GF-D8 (cell line): ENCODE data around the gene MYO1D.
"Not testable (repeated sequence)": the region's sequence is repeated elsewhere in the genome, so short reads cannot be mapped to it uniquely, and the experiment has no call there.

Experiments
- DNase-seq: peaks from one replicate; lab custom pipeline; 2025; lab: John Stamatoyannopoulos, UW

Gene MYO1D

GRCh38 chr17:32855620-32856019, 21.3 kb downstream of the MYO1D start:
- DNase-seq: no peak

GRCh38 chr17:32854832-32855389, 22.0 kb downstream of the MYO1D start:
- DNase-seq: no peak

- DNase-seq: no peak
These were observed 22.7 kb downstream of the MYO1D start for GRCh38 chr17:32854207-32854606.

DNA sequence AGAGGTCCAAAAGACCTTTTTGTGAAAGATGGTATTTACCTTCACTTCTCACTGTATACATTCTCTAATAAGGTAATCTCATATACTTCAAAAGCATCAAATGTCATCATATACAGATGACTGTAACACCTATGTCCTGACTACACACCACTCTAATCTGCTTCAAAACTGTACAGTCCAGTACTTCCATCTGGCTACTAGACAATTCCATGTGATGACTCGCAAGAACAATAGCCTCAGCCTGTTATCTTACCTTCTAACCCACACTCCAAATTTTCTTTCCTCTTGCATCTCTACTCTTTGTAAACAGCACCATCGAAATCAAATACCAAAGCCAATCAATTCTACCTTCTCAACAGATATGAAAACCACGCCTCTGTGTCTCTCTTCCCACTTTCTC, 24.1 kb downstream of the MYO1D start:
- DNase-seq: no peak

- no peak for DNase-seq
These were observed 27.0 kb downstream of the MYO1D start for GRCh38 chr17:32849879-32850278.

DNA sequence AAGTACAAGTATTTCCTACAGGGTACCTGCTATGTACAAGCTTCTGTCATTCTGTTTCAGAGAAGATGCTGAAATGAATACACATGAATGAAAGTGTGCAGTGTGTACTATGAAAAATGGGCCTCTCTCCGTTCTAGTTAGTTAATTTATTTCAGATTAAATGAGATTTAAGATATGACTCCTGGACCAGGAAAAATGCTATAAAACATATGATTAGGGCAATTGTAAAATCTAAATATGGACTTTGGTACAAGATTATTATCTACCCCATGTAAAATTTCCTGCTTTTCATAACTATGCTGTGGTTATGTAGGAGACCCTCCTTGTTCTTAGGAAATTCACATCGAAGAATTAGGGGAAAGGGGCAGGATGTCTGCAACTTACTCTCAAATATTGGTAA, 28.9 kb downstream of the MYO1D start:
- no peak for DNase-seq

DNA sequence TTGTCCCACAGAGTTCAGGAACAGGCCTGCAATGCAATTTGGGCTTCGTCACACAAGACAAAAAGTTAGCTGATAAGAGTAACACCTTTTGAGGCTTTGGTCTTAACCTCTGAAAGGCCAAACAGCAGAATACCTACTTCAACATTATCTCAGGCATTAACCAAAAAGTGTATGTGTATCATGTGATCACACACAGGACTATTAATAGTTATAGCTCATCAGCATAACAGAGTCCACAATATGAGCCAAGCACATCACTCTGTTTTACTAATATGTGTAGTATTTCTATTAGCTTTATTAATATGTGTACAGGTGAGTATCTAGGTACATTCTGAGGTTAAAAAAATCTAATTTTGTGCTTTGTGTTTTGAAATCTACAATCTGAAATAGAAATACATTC, 30.8 kb downstream of the MYO1D start:
- DNase-seq: no peak

DNA sequence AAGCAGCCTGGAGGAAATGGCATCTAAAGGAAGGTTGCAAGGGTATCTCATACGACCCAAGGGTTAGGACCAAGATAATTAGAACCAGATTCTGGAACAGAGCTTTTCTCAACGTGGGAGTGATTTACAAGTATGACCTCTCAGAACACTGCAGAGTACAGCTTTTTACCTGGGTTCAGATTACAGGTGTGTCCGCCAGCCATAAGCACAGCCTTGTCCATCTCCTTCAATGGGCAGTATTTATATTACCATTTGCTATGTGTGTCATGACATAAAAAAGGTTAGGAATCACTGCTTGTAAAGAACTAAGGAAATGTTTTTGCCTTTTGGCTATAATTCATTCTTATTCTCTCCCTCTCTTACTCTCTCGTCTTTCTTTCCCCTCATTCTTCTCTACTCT, 36.7 kb downstream of the MYO1D start:
- DNase-seq: no peak

- no peak for DNase-seq
These were observed 40.4 kb downstream of the MYO1D start for GRCh38 chr17:32836527-32836926.

GRCh38 chr17:32835291-32835761, 41.6 kb downstream of the MYO1D start:
- no peak for DNase-seq

- no peak for DNase-seq
These were observed 42.8 kb downstream of the MYO1D start for GRCh38 chr17:32834104-32834503.

DNA sequence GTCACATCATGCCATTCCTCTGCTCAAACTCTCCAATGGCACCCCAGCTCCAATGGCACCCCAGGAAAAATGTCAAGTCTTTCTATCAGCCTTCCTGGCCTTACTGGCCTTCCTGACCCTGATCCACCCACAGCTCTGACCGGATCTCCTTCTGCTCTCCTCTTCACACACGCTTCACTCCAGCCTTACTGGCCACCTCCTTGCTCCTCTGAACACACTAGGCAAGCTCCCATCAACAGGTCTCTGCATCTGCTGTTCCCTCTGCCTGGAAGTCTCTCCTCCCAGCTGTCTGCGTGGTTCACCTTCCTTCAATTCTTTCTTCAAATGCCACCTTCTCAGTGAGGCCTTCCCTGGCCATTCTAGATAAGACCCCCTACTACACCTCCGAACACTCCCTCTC, 43.4 kb downstream of the MYO1D start:
- DNase-seq: no peak

GRCh38 chr17:32833076-32833475, 43.8 kb downstream of the MYO1D start:
- no peak for DNase-seq

DNA sequence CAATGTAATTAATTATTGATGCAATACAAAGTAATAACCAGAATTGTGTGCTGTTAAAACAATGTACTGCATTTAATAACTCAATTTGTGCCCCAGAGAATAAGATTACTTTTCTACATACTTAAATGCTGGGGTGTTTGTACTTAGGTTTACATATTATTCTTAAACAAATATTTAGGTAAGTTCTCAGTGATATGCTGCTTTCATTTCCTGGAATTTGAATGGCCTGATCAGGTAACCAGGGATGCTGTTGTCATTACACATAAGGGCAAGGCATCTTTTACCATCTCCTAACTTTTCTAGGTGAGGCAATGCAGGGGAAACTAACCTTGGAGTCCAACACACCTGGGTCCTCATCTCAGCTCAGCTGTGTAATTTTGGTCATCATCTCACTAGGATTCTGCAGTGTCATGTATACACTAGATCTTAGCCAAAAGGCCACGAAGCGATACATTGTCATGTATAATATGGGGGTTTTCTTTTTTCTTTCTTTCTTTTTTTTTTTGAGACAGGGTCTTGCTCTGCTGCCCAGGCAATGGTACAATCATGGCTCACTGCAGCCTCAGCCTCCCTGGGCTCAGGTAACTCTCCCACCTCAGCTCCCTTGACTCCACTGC, 45.2 kb downstream of the MYO1D start:
- no peak for DNase-seq

GRCh38 chr17:32831223-32831622, 45.7 kb downstream of the MYO1D start:
- DNase-seq: no peak

DNA sequence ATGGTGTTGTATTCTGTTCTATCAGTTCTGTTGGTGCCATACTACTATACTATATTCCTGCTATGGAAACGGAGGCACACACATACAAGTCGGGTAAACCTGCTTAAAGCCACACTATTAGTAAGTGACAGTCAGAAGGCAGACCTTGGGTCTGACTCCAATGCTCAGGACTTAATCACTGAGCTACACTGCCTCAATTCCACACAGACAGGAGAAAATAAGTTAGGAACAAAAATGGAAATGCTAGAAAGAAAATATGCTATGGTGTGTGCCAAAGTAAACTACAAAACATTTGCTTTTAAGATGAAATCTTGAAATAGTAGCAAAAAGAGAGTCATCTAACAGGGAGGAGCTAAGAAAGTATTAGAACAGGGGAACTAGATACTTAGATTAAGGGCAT, 48.1 kb downstream of the MYO1D start:
- DNase-seq: no peak

DNA sequence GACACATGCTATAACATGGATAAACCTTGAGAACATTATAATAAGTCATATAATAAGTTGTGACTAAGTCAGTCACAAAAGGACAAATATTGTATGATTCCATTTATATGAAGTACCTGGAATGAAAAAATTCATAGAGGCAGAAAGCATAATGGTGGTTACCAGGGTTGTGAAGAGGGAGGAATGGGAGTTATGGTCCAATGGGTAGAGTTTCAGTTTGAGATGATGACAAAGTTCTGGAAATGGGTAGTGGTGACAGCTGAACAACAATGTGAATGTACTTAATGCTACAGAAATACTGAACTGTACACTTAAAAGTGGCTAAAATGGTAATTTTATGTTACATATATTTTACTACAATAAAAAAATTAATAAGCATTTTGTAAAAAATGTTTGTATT, 49.7 kb downstream of the MYO1D start:
- DNase-seq: no peak

DNA sequence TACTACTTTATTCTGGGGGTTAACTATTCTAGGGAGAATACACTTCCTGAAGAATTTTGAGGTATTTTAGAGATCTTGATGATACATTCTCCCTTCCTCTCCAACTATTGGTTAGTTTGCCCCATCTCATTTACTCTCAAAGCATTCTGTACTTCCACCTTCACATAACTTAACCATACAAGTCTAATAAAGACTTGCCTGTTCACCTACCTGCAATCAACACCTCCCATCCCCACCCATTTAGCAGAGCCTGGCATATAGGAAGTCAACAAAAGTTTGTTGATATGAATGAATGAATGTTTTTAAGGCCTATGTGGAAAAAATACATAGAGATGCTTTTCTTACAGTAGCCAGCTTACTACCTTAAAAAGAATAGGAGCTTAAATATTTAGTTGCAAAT, 50.8 kb downstream of the MYO1D start:
- no peak for DNase-seq

- DNase-seq: no peak
These were observed 52.6 kb downstream of the MYO1D start for GRCh38 chr17:32824334-32824733.

DNA sequence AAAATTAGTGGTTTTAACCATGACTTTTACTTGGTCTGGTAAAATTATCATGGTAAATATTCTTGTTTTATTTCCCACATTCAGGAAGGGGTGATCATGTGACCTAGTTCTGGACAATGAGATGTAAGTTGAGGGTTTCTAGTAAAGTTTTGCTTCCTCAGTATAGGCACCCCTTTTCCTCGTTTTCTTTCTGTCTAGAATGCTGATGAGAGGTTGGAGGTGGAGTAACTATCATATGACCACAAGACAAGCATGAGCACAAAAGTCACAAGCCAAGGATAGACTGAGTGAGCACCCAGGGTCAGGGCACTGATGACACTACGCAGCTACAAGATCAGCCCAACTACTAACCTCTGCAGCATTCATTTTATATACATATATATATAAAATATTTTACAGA, 53.9 kb downstream of the MYO1D start:
- DNase-seq: no peak

GRCh38 chr17:32821987-32822934, 54.7 kb downstream of the MYO1D start:
- not testable (repeated sequence) for DNase-seq

DNA sequence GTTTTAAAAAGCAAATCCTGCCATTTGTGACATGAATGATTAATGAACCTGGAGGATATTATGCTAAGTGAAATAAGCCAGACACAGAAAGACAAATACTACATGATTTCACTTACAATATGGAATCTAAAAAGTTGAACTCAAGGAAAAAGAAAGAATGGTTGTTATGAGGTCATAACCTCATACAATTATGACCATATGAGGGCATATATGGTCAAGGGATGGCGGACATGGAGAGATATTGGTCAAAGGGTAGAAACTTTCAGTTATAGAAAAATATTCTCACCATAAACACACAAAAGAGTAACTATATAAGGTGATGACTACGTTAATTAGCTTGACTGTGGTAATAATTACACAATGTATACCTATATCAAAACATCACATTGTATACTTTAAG, 56.5 kb downstream of the MYO1D start:
- DNase-seq: no peak

GRCh38 chr17:32819787-32820186, 57.1 kb downstream of the MYO1D start:
- no peak for DNase-seq
